HEK293 (cell line): Measurements from ENCODE around the gene CHKA.

Experiments used
- GLI4 ChIP-seq: fragments of 450-650 bp; formaldehyde crosslinking; IDR thresholded peaks from 2 replicates; pipeline ENCODE4 v1.5.1; 2016; ENCODE audit warnings: missing biosample characterization, missing genetic modification characterization
- SETDB1 ChIP-seq: IDR thresholded peaks from one replicate; pipeline ENCODE4 v1.6.1; 2017; ENCODE audit warnings: mild to moderate bottlenecking, low read length, moderate library complexity, mixed read lengths; ENCODE audit not compliant: insufficient read length
- SP3 ChIP-seq: fragments of 450-650 bp; formaldehyde crosslinking; IDR thresholded peaks from 2 replicates; pipeline ENCODE4 v1.5.1; 2016; ENCODE audit warnings: missing biosample characterization, missing genetic modification characterization
- ZIC2 ChIP-seq: fragments of 450-650 bp; formaldehyde crosslinking; IDR thresholded peaks from 2 replicates; pipeline ENCODE4 v1.5.1; 2016; ENCODE audit warnings: missing biosample characterization, missing genetic modification characterization
- ZNF112 ChIP-seq: fragments of 450-650 bp; formaldehyde crosslinking; IDR thresholded peaks from 2 replicates; pipeline ENCODE4 v1.5.0; 2017; ENCODE audit warnings: missing biosample characterization, missing genetic modification characterization
- ZNF274 ChIP-seq, 2 experiments: fragments of 200-500 bp in 1 of 2; fragments of 450-650 bp in 1 of 2; sonication (Bioruptor generic) in 1 of 2; formaldehyde crosslinking in 1 of 2; IDR thresholded peaks; 2 replicates each; pipeline versions ENCODE4 v1.5.1 to v1.6.1; 2014 to 2016; ENCODE audit warnings: borderline replicate concordance in 1 of 2, inconsistent platforms in 1 of 2, low read length in 1 of 2, missing biosample characterization in 1 of 2, missing genetic modification characterization in 1 of 2
- ZNF544 ChIP-seq: fragments of 450-650 bp; formaldehyde crosslinking; IDR thresholded peaks from 2 replicates; pipeline ENCODE4 v1.5.0; 2017; ENCODE audit warnings: missing biosample characterization, missing genetic modification characterization
- ZNF623 ChIP-seq: fragments of 450-650 bp; formaldehyde crosslinking; IDR thresholded peaks from 2 replicates; pipeline ENCODE4 v1.5.1; 2016; ENCODE audit warnings: missing biosample characterization, missing genetic modification characterization
- TF ChIP-seq, protein P1 (sequence below): fragments of 450-650 bp; formaldehyde crosslinking; IDR thresholded peaks from 2 replicates; pipeline ENCODE4 v1.5.1; 2016; ENCODE audit warnings: missing biosample characterization, missing genetic modification characterization
- TF ChIP-seq, protein P2 (sequence below): fragments of 450-650 bp; formaldehyde crosslinking; IDR thresholded peaks from 2 replicates; pipeline ENCODE4 v1.5.1; 2016; ENCODE audit warnings: missing biosample characterization, missing genetic modification characterization
- TF ChIP-seq, protein P3 (sequence below): fragments of 450-650 bp; formaldehyde crosslinking; IDR thresholded peaks from 2 replicates; pipeline ENCODE4 v1.5.1; 2016; ENCODE audit warnings: missing biosample characterization, missing genetic modification characterization

DNA sequence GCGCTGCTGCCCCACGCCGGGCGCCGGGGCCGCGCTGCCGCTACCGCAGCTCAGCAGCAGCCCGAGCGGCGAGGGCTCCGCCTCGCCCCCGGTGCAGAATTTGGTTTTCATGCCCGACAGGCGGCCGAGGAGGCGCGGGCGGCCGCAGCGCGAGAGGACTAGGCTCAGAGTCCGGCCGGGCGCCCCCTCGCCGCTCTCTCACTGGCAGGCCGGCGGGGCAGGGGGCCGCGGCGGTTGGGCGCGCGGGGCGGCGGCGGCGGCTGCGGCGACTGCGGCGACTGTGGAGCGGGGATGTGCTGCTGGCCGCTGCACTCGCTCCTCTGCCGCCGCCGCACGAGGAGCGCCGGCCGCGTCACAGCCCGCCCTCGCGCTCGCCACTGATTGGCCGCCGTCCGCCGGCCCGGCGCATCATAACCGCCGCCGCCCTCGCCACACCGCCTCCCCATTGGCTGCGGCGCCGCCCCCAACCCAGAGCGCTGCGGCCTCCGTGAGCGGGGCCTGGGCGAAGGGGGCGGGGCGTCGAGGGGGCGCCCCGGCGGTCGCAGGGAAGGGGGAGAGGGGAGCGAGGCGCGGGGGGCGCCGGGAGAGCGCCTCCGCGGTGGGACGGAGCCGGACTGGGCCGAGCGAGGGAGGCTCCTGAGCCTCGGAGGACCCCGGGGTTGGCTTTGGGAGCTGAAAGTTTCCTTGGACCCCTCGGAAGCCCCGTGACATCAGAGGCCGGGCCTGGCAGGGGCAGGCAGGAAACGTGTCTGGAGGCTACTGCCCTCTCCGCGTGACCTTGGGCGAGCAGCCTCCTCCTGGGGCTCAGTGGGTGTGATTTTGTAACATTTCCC lies at the start of gene CHKA:
- TF ChIP-seq ZNF623 (tag by site-specific recombination) (no peak), GLI4 (tag by site-specific recombination) (no peak), ZNF274 (IDR thresholded peaks at IDR 0.05; ENCODE audit: low read length) (no peak), ZNF274 (tag by site-specific recombination; IDR thresholded peaks at IDR 0.05; ENCODE audit: borderline replicate concordance) (no peak), ZNF112 (tag by site-specific recombination) (no peak), SETDB1 (no peak), SP3 (tag by site-specific recombination) (peak; percentile 39; the same call in 1 of the 2 replicates), ZNF544 (tag by site-specific recombination) (no peak), ZIC2 (tag by site-specific recombination) (peak; percentile 52)
- TF ChIP-seq, protein P1, sequence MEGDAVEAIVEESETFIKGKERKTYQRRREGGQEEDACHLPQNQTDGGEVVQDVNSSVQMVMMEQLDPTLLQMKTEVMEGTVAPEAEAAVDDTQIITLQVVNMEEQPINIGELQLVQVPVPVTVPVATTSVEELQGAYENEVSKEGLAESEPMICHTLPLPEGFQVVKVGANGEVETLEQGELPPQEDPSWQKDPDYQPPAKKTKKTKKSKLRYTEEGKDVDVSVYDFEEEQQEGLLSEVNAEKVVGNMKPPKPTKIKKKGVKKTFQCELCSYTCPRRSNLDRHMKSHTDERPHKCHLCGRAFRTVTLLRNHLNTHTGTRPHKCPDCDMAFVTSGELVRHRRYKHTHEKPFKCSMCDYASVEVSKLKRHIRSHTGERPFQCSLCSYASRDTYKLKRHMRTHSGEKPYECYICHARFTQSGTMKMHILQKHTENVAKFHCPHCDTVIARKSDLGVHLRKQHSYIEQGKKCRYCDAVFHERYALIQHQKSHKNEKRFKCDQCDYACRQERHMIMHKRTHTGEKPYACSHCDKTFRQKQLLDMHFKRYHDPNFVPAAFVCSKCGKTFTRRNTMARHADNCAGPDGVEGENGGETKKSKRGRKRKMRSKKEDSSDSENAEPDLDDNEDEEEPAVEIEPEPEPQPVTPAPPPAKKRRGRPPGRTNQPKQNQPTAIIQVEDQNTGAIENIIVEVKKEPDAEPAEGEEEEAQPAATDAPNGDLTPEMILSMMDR (tag by site-specific recombination), result no peak
- TF ChIP-seq, protein P2, sequence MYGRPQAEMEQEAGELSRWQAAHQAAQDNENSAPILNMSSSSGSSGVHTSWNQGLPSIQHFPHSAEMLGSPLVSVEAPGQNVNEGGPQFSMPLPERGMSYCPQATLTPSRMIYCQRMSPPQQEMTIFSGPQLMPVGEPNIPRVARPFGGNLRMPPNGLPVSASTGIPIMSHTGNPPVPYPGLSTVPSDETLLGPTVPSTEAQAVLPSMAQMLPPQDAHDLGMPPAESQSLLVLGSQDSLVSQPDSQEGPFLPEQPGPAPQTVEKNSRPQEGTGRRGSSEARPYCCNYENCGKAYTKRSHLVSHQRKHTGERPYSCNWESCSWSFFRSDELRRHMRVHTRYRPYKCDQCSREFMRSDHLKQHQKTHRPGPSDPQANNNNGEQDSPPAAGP, result no peak
- TF ChIP-seq, protein P3, sequence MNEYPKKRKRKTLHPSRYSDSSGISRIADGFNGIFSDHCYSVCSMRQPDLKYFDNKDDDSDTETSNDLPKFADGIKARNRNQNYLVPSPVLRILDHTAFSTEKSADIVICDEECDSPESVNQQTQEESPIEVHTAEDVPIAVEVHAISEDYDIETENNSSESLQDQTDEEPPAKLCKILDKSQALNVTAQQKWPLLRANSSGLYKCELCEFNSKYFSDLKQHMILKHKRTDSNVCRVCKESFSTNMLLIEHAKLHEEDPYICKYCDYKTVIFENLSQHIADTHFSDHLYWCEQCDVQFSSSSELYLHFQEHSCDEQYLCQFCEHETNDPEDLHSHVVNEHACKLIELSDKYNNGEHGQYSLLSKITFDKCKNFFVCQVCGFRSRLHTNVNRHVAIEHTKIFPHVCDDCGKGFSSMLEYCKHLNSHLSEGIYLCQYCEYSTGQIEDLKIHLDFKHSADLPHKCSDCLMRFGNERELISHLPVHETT (tag by site-specific recombination), result no peak
